NCI-H82 treated with DMSO at 0.1 percent for 48 hours (cell line): Measurements from ENCODE around the gene SH3RF3.

ENCODE experiments used
- DNase-seq: peaks from one replicate; lab custom pipeline; 2025; ENCODE audit not compliant: unreplicated experiment; lab: John Stamatoyannopoulos, UW

The SH3RF3 gene

GRCh38 chr2:109446278-109447131, 317.5 kb downstream of the SH3RF3 start:
- peak; percentile 54 for DNase-seq

GRCh38 chr2:109447251-109447661, 318.3 kb downstream of the SH3RF3 start:
- peak; percentile 84 for DNase-seq

- peak; percentile 16 for DNase-seq
These were observed 318.8 kb downstream of the SH3RF3 start for GRCh38 chr2:109447776-109448175.

GRCh38 chr2:109448207-109448606, 319.2 kb downstream of the SH3RF3 start:
- no peak for DNase-seq

- no peak for DNase-seq
These were observed 320.2 kb downstream of the SH3RF3 start for GRCh38 chr2:109448946-109449788.

GRCh38 chr2:109450574-109451273, 321.7 kb downstream of the SH3RF3 start:
- no peak for DNase-seq

- no peak for DNase-seq
These were observed 322.7 kb downstream of the SH3RF3 start for GRCh38 chr2:109451671-109452070.

GRCh38 chr2:109452318-109453305, 323.6 kb downstream of the SH3RF3 start:
- DNase-seq = no peak

GRCh38 chr2:109453371-109453995, 324.5 kb downstream of the SH3RF3 start:
- DNase-seq = no peak

- DNase-seq = no peak
These were observed 325.3 kb downstream of the SH3RF3 start for GRCh38 chr2:109454304-109454703.

- DNase-seq = no peak
These were observed 325.9 kb downstream of the SH3RF3 start for GRCh38 chr2:109454765-109455394.

- no peak for DNase-seq
These were observed 327.0 kb downstream of the SH3RF3 start for GRCh38 chr2:109455731-109456691.

GRCh38 chr2:109456776-109457175, 327.8 kb downstream of the SH3RF3 start:
- DNase-seq = no peak

- peak; percentile 20 for DNase-seq
These were observed 328.4 kb downstream of the SH3RF3 start for GRCh38 chr2:109457366-109457765.

- DNase-seq = peak; percentile 5
These were observed 328.8 kb downstream of the SH3RF3 start for GRCh38 chr2:109457794-109458193.

- no peak for DNase-seq
These were observed 329.5 kb downstream of the SH3RF3 start for GRCh38 chr2:109458512-109458911.

- DNase-seq = no peak
These were observed 330.5 kb downstream of the SH3RF3 start for GRCh38 chr2:109459485-109459884.
